Endothelial cell of umbilical vein (primary cell): ENCODE measurements around the gene ICE2. TPM values are rescaled to one million over a fixed set of nuclear protein-coding genes. Genes with fewer than 3 reads are reported as not detected.
A peak's percentile ranks its signal among the peaks of the same experiment; 100 is the strongest.

Source experiments
- BruUV-seq: library from RNA; stranded (reverse); fragments of 400-500 nt; replicated peaks from 2 replicates; lab custom pipeline; 2021; lab: Mats Ljungman, UMichigan
- CTCF ChIA-PET: fragments of 300-600, 350-600 bp; sonication (Branson Sonifier 250); formaldehyde crosslinking; loops from one replicate; lab custom pipeline; 2021; ENCODE audit warnings: antibody characterized with exemption, inconsistent platforms; lab: Charles Lee
- POLR2A ChIA-PET: fragments of 300-600, 350-600 bp; sonication (Branson Sonifier 250); formaldehyde crosslinking; loops from one replicate; lab custom pipeline; 2021; ENCODE audit warnings: antibody characterized with exemption, inconsistent platforms; lab: Charles Lee
- DNase-seq: peaks from one replicate; pipeline ENCODE4 v3.0.0-alpha.2; 2011; ENCODE audit warnings: low read depth, low spot score
- FAIRE-seq: peaks from 2 replicates; lab custom pipeline; 2011; peaks lifted over from hg19 to GRCh38; lab: Jason Lieb, UNC
- H2AFZ ChIP-seq: 2 replicates; pipeline ENCODE4 v1.6.0; 2012; ENCODE audit warnings: low read depth, low read length, control low read depth, inconsistent platforms
- H3K27ac ChIP-seq: 2 replicates; pipeline ENCODE4 v1.5.1; 2011; ENCODE audit warnings: low read depth, mild to moderate bottlenecking, control low read depth, low read length, moderate library complexity; ENCODE audit not compliant: insufficient read depth
- H3K27me3 ChIP-seq, 2 experiments: 2 replicates each; pipeline versions ENCODE4 v1.6.0 to v1.6.1; 2011; ENCODE audit warnings: low read length in 2 of 2, mixed read lengths in 1 of 2; ENCODE audit not compliant: control insufficient read depth in 2 of 2, insufficient read depth in 2 of 2
- H3K36me3 ChIP-seq, 2 experiments: 2 replicates in 1 of 2; 3 replicates in 1 of 2; pipeline ENCODE4 v1.5.1; 2011; ENCODE audit warnings: low read length in 2 of 2, mild to moderate bottlenecking in 1 of 2, moderate library complexity in 1 of 2; ENCODE audit not compliant: control insufficient read depth in 2 of 2, insufficient read depth in 2 of 2; ENCODE audit errors: extremely low read depth in 1 of 2
- H3K4me1 ChIP-seq: 3 replicates; pipeline ENCODE4 v1.5.1; 2011; ENCODE audit warnings: mild to moderate bottlenecking, low read length; ENCODE audit not compliant: control insufficient read depth, insufficient read depth; ENCODE audit errors: extremely low read depth
- H3K4me2 ChIP-seq: 2 replicates; pipeline ENCODE4 v1.6.1; 2011; ENCODE audit warnings: low read length, control low read depth, mixed read lengths; ENCODE audit not compliant: insufficient read depth
- H3K4me3 ChIP-seq, 3 experiments: fragments of 200-600 bp in 1 of 3; sonication (generic), shearing (Covaris generic) in 1 of 3; replicated peaks in 1 of 3; 2 replicates each; pipeline ENCODE4 v1.5.1; 2011 to 2016; ENCODE audit warnings: control low read depth in 3 of 3, low read length in 3 of 3, mild to moderate bottlenecking in 2 of 3, inconsistent platforms in 1 of 3, low read depth in 1 of 3, moderate library complexity in 1 of 3; ENCODE audit not compliant: insufficient read depth in 1 of 3
- H3K79me2 ChIP-seq: 2 replicates; pipeline ENCODE4 v1.6.0; 2012; ENCODE audit warnings: low read length, inconsistent platforms; ENCODE audit not compliant: control insufficient read depth, insufficient read depth
- H3K9ac ChIP-seq: replicated peaks from 2 replicates; pipeline ENCODE3; 2011; ENCODE audit warnings: low read length, control low read depth; ENCODE audit not compliant: insufficient read depth; ENCODE audit errors: extremely low read depth
- H3K9me1 ChIP-seq: replicated peaks from 3 replicates; pipeline ENCODE4 v1.6.0; 2011; ENCODE audit warnings: mild to moderate bottlenecking, low read length; ENCODE audit not compliant: control insufficient read depth, insufficient read depth; ENCODE audit errors: extremely low read depth
- H3K9me3 ChIP-seq: replicated peaks from 2 replicates; pipeline ENCODE4 v1.5.1; 2012; ENCODE audit warnings: low read length, inconsistent platforms; ENCODE audit not compliant: control insufficient read depth, insufficient read depth
- H4K20me1 ChIP-seq: replicated peaks from 2 replicates; pipeline ENCODE3; 2011; ENCODE audit warnings: mild to moderate bottlenecking, low read length; ENCODE audit not compliant: control insufficient read depth, insufficient read depth; ENCODE audit errors: extremely low read depth
- EZH2 ChIP-seq: IDR thresholded peaks from 2 replicates; pipeline ENCODE4 v1.6.1; 2012; ENCODE audit warnings: borderline replicate concordance, low read depth, mild to moderate bottlenecking, moderate library complexity, low read length, inconsistent platforms; ENCODE audit not compliant: severe bottlenecking
- FOS ChIP-seq: IDR thresholded peaks from 2 replicates; pipeline ENCODE4 v1.6.1; 2011; ENCODE audit warnings: mild to moderate bottlenecking, low read length, moderate library complexity, borderline replicate concordance; ENCODE audit not compliant: insufficient read depth
- GATA2 ChIP-seq: IDR thresholded peaks from 2 replicates; pipeline ENCODE4 v1.7.0; 2011; ENCODE audit warnings: low read depth, mild to moderate bottlenecking, moderate library complexity, mixed read lengths, low read length; ENCODE audit not compliant: insufficient read length, insufficient read depth
- JUN ChIP-seq: IDR thresholded peaks from 2 replicates; pipeline ENCODE4 v1.6.1; 2011; ENCODE audit warnings: borderline replicate concordance, low read depth; ENCODE audit not compliant: insufficient read length, insufficient read depth
- MYC ChIP-seq: IDR thresholded peaks from one replicate; pipeline ENCODE4 v1.6.1; 2011; ENCODE audit warnings: mild to moderate bottlenecking, low read depth, low read length
- POLR2A ChIP-seq: IDR thresholded peaks from 2 replicates; pipeline ENCODE4 v1.6.1; 2012; ENCODE audit warnings: low read depth, mild to moderate bottlenecking, control low read depth, low read length
- POLR2AphosphoS5 ChIP-seq: IDR thresholded peaks from 2 replicates; pipeline ENCODE4 v1.6.1; 2012; ENCODE audit warnings: low read depth, mild to moderate bottlenecking, control low read depth, low read length, moderate library complexity; ENCODE audit not compliant: insufficient read depth
- dilution Hi-C: fragments of 300-500 bp; cut with MboI; formaldehyde crosslinking; loops from one replicate; pipeline ENCODE4 v1.15.0; 2019; ENCODE audit warnings: low sequenced_read_pairs; ENCODE audit not compliant: extremely low pct_ligation_motif_present
- intact Hi-C: fragments of 100-400 bp; cut with micrococcal nuclease; formaldehyde crosslinking; loops from one replicate; pipeline ENCODE4 v1.10.0; 2022
- polyA plus RNA-seq, 4 experiments: library from polyadenylated mRNA; depleted of rRNA in 3 of 4; stranded (reverse) in 3 of 4; unstranded in 1 of 4; fragments of >200 nt; gene quantifications; 2 replicates each; pipeline versions ENCODE4 v1.2.1 to v1.2.3, GENCODE V29; 2011 to 2012; ENCODE audit warnings: missing spikeins in 1 of 4
- total RNA-seq: library from RNA; stranded (reverse); gene quantifications from 2 replicates; pipeline ENCODE4 v1.2.3, GENCODE V29; 2021
- TF ChIP-seq, protein P1 (sequence below): IDR thresholded peaks from 2 replicates; pipeline ENCODE4 v1.6.1; 2011; ENCODE audit not compliant: insufficient read depth, insufficient read length
- TF ChIP-seq, protein P2 (sequence below), 2 donors: IDR thresholded peaks; 1 replicate in 1 of 2; 2 replicates in 1 of 2; pipeline ENCODE4 v1.5.1; 2011; ENCODE audit warnings: low read length in 2 of 2, mild to moderate bottlenecking in 2 of 2, moderate library complexity in 2 of 2, control low read depth in 1 of 2, inconsistent platforms in 1 of 2, low read depth in 1 of 2; ENCODE audit not compliant: insufficient read depth in 1 of 2; ENCODE audit errors: extremely low read depth in 1 of 2

The ICE2 gene
- total and polyA plus RNA-seq, 2 donors (not counting 3 experiments of a cell fraction or from before 2014, with no cell fraction given): 22.1 to 57.0 TPM

DNA sequence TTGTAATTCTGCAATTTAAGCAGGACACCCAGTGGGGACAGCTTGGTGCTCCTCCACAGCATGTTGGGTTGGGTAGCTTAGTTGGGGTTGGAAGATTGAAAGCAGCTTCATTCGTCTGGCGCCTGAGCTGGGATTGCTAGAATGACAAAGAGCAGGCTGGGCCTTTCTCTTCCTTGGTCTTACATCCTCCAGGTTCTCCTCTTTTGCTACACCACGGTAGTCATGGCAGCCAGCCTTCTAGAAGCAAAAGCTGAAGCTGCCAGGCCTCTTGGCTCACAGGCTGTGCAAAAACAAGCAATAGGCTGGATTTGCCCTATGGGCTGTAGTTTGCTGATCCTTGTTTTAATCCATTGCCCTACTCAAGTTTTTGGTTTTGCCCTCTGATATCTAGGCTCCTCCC lies 78.0 kb downstream of the ICE2 start:
- dilution Hi-C loops: no loop called here
- Histone ChIP-seq H4K20me1 (no peaks in the 10 kb centered on the region), H3K4me3 (no peak overlapping the region), H3K9ac (no peak overlapping the region), H3K9me3 (no peaks in the 10 kb centered on the region), H3K79me2 (peaks cover 18% of the 10 kb centered on the region), H3K4me2 (no peak overlapping the region), H3K4me1 (peaks cover 36% of the 10 kb centered on the region), H2AFZ (no peak overlapping the region), H3K27ac (no peak overlapping the region), H3K27me3 (no peaks in the 10 kb centered on the region), H3K9me1 (no peaks in the 10 kb centered on the region), H3K36me3 (no peaks in the 10 kb centered on the region)
- no peak for DNase-seq
- ChIA-PET POLR2A (no interaction called here), CTCF (interaction anchor here (0.7 to 6.3 kb wide), 2 partner anchors 42 to 531 kb away, joined by 4 to 40 read pairs; no protein-coding TSS in a partner anchor)
- intact Hi-C loops: loop anchor here (1.0 kb wide), 1 partner anchor 7 kb away; no protein-coding TSS in a partner anchor
- no peak for TF ChIP-seq FOS
- TF ChIP-seq GATA2: no peak
- TF ChIP-seq, protein P1, sequence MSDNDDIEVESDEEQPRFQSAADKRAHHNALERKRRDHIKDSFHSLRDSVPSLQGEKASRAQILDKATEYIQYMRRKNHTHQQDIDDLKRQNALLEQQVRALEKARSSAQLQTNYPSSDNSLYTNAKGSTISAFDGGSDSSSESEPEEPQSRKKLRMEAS: no peak
- FAIRE-seq: no peak
- BruUV-seq: no TSS peak

DNA sequence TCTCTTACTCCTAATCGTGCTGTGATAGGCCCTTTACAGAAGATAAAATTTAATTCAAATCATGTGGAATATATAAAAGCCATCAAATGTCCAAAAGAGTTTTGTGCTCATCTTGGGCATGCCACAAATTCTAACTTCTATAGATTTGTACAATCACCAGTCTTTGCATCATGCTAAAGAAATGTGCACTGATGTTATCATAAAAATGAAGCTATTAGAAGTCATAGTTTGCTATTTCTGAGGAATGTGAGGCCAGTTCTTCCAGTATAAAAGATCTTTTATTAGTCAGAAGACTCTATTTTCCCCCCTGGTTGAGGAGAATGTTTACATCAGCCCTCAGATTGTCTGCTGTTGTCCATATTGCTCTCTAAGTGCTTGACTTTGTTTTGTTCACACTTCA lies 79.0 kb downstream of the ICE2 start:
- dilution Hi-C loops: no loop called here
- Histone ChIP-seq H3K79me2 (peaks cover 28% of the 10 kb centered on the region), H3K27me3 (no peaks in the 10 kb centered on the region), H3K9me3 (no peaks in the 10 kb centered on the region), H3K4me2 (peak overlapping the region; percentile 69), H3K9me1 (no peaks in the 10 kb centered on the region), H4K20me1 (no peaks in the 10 kb centered on the region), H3K36me3 (peaks cover 2 to 6% of the 10 kb centered on the region in 2 experiments), H3K4me1 (peaks cover 45% of the 10 kb centered on the region), H3K4me3 (no peak overlapping the region), H2AFZ (peak overlapping the region; percentile 66), H3K9ac (peak overlapping the region; percentile 100), H3K27ac (peak overlapping the region; percentile 89)
- BruUV-seq: no TSS peak
- peak; percentile 56 for DNase-seq
- intact Hi-C loops: loop anchor here (1.0 to 5.0 kb wide), 3 partner anchors 8 to 713 kb away; partner anchors contain the start of gene BNIP2
- TF ChIP-seq FOS: no peak
- no peak for TF ChIP-seq POLR2A
- no peak for TF ChIP-seq MYC
- peak; percentile 90 for TF ChIP-seq GATA2
- peak; percentile 58 for TF ChIP-seq JUN
- TF ChIP-seq, protein P1: no peak
- no peak for TF ChIP-seq EZH2
- TF ChIP-seq, protein P2, sequence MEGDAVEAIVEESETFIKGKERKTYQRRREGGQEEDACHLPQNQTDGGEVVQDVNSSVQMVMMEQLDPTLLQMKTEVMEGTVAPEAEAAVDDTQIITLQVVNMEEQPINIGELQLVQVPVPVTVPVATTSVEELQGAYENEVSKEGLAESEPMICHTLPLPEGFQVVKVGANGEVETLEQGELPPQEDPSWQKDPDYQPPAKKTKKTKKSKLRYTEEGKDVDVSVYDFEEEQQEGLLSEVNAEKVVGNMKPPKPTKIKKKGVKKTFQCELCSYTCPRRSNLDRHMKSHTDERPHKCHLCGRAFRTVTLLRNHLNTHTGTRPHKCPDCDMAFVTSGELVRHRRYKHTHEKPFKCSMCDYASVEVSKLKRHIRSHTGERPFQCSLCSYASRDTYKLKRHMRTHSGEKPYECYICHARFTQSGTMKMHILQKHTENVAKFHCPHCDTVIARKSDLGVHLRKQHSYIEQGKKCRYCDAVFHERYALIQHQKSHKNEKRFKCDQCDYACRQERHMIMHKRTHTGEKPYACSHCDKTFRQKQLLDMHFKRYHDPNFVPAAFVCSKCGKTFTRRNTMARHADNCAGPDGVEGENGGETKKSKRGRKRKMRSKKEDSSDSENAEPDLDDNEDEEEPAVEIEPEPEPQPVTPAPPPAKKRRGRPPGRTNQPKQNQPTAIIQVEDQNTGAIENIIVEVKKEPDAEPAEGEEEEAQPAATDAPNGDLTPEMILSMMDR (IDR thresholded peaks at IDR 0.05; ENCODE audit: extremely low read depth in 1 of 2, insufficient read depth in 1 of 2, low read depth in 1 of 2, low read length in 2 of 2): no peak
- TF ChIP-seq POLR2AphosphoS5: no peak
- ChIA-PET CTCF (interaction anchor here (1.0 to 6.3 kb wide), 9 partner anchors 8 to 121 kb away, joined by 3 to 40 read pairs (median 4); no protein-coding TSS in a partner anchor), POLR2A (interaction anchor here (0.8 kb wide), 1 partner anchor 42 kb away, joined by 3 read pairs; no protein-coding TSS in a partner anchor)
- FAIRE-seq: peak; percentile 77
